Activated naive CD8-positive, alpha-beta T cell (primary cell): Measurements from ENCODE around the gene TRERF1.

Experiments used
- H3K27ac Mint-ChIP-seq: one replicate; pipeline ENCODE4 v1.8.0; 2021; ENCODE audit warnings: mixed read lengths
- H3K27me3 Mint-ChIP-seq: one replicate; pipeline ENCODE4 v1.8.0; 2021; ENCODE audit warnings: mixed read lengths
- H3K36me3 Mint-ChIP-seq: one replicate; pipeline ENCODE4 v1.8.0; 2021; ENCODE audit warnings: mixed read lengths
- H3K4me1 Mint-ChIP-seq: one replicate; pipeline ENCODE4 v1.8.0; 2021; ENCODE audit warnings: low read depth, mixed read lengths
- H3K4me3 Mint-ChIP-seq: one replicate; pipeline ENCODE4 v1.8.0; 2021; ENCODE audit warnings: mild to moderate bottlenecking, mixed read lengths
- H3K9me3 Mint-ChIP-seq: one replicate; pipeline ENCODE4 v1.8.0; 2021; ENCODE audit warnings: low read depth, mixed read lengths

The TRERF1 gene

GRCh38 chr6:42381850-42382249, 69.9 kb downstream of the TRERF1 start:
- Mint-ChIP-seq H3K4me3 (no peak overlapping the region), H3K27ac (no peak overlapping the region), H3K36me3 (no peaks in the 10 kb centered on the region), H3K27me3 (no peaks in the 10 kb centered on the region), H3K4me1 (peaks cover 79% of the 10 kb centered on the region), H3K9me3 (no peaks in the 10 kb centered on the region)

DNA sequence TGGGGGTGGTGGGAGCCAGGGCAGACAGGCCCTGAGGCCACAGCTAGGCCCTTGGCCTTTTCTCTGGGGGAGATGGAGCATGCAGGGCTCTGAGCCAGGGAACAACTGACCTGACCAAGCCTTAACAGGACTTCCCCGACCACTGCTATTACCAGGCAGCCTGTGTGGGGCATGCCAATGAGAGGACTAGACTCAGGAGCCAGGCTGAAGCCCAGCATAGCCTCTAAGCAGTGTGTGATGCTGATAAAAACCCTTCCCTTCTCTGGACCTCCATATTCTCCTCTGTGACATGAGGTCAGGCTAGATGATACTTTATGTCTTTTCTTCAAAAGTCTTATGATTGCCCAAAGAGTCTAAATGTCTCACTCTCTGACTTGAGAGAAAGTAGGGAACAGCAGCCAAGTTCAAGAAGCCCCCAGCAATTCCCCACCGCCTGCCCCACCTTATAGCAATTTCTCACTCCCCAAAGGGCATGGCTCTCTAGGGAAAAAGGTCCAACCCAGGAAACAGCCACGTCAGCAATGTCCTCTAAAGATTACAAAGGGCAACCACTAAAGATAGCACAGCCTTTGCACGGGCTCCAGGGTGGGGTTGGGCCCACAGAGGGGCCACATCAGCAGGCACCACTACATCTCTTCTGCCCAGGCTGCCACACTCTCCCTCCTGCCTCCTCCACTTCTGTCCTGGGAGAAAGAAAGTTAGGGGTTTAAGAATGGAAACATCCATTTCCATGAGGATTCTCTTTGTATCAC, 71.3 kb downstream of the TRERF1 start:
- Mint-ChIP-seq H3K36me3 (peaks cover 2% of the 10 kb centered on the region), H3K27me3 (no peaks in the 10 kb centered on the region), H3K4me3 (no peak overlapping the region), H3K9me3 (no peaks in the 10 kb centered on the region), H3K4me1 (peaks cover 72% of the 10 kb centered on the region), H3K27ac (peak overlapping the region; percentile 55)

DNA sequence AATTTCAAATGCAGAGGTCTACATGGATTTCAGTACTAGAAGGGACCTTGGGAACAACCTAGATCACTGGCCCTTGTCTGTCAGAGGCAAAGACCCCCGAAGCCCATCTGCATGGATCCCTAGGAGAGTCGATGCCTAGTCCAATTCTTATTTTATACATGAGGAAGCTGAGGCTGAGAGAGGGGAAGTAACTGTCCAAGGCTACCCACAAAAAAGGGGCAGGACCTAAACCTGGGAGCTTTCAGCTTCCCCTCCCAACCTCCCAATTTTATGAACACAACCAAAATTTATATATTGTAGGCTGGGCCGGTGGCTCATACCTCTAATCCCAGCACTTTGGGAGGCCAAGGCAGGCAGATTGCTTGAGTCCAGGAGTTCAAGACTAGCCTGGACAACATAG, 73.2 kb downstream of the TRERF1 start:
- Mint-ChIP-seq H3K27ac (peak overlapping the region; percentile 91), H3K4me3 (peak overlapping the region; percentile 49), H3K4me1 (peaks cover 72% of the 10 kb centered on the region), H3K36me3 (peaks cover 3% of the 10 kb centered on the region), H3K27me3 (no peaks in the 10 kb centered on the region), H3K9me3 (no peaks in the 10 kb centered on the region)

DNA sequence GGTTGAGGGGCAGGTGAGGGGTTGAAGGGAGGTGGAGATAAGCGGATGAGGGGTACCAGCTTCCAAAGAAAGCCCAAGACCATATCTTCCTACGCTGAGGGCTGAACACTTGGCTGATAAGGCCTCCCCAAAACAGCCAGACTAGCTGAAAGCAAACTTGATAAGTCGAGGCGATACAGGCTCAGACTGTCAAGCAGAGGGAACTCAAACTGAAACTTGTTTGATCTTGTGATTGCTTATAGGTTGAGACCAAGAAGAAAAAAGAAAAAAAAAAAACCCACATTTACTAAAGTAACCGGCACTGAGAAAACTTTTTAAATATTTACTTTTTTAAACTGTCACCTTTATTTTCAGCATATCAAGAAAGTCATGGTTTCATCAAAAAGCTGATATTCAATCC, 73.6 kb downstream of the TRERF1 start:
- H3K4me3 Mint-ChIP-seq, result peak overlapping the region; percentile 49
- H3K27me3 Mint-ChIP-seq, result no peaks in the 10 kb centered on the region
- H3K4me1 Mint-ChIP-seq, result peaks cover 68% of the 10 kb centered on the region
- peaks cover 3% of the 10 kb centered on the region for H3K36me3 Mint-ChIP-seq
- H3K27ac Mint-ChIP-seq, result peak overlapping the region; percentile 91
- H3K9me3 Mint-ChIP-seq, result no peaks in the 10 kb centered on the region

- H3K9me3 Mint-ChIP-seq, result no peaks in the 10 kb centered on the region
- peak overlapping the region; percentile 87 for H3K27ac Mint-ChIP-seq
- no peaks in the 10 kb centered on the region for H3K27me3 Mint-ChIP-seq
- H3K4me3 Mint-ChIP-seq, result no peak overlapping the region
- peaks cover 3% of the 10 kb centered on the region for H3K36me3 Mint-ChIP-seq
- H3K4me1 Mint-ChIP-seq, result peaks cover 64% of the 10 kb centered on the region
Observed at GRCh38 chr6:42375007-42375635, 76.6 kb downstream of the TRERF1 start.

DNA sequence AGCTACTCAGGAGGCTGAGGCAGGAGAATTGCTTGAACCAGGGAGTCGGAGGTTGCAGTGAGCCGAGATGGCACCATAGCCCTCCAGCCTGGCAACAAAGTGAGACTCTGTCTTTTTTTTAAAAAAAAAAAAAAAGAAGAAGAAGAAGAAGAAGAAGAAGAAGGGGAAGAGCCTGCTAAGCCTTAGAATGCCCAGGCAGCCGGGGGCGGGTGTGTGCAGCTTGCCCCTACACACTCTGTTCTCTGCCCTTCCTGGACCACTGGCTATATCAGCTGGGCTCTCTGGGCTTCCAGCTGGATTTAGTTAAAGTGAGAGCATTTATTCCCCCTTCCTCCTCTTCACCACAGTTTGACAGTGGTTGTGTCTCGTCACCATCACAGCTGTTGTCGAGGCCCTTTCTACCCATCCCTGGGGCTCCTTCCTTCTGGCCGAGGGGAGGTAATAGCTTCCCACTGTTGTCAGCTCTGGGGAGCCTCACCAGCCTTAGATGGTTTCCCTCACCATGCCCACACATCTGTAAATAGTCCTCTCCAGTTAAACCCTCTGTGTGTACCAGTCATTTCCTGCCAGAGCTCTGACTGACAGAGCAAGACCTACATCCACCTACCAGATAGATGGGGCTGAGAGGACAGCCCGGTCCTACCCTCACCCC, 77.6 kb downstream of the TRERF1 start:
- no peaks in the 10 kb centered on the region for H3K27me3 Mint-ChIP-seq
- peak overlapping the region; percentile 83 for H3K27ac Mint-ChIP-seq
- H3K4me3 Mint-ChIP-seq, result peak overlapping the region; percentile 40
- peaks cover 66% of the 10 kb centered on the region for H3K4me1 Mint-ChIP-seq
- peaks cover 3% of the 10 kb centered on the region for H3K36me3 Mint-ChIP-seq
- H3K9me3 Mint-ChIP-seq, result no peaks in the 10 kb centered on the region

- H3K27ac Mint-ChIP-seq, result peak overlapping the region; percentile 75
- H3K4me1 Mint-ChIP-seq, result peaks cover 68% of the 10 kb centered on the region
- H3K4me3 Mint-ChIP-seq, result no peak overlapping the region
- no peaks in the 10 kb centered on the region for H3K27me3 Mint-ChIP-seq
- H3K9me3 Mint-ChIP-seq, result no peaks in the 10 kb centered on the region
- peaks cover 3% of the 10 kb centered on the region for H3K36me3 Mint-ChIP-seq
Observed at GRCh38 chr6:42372699-42373098, 79.0 kb downstream of the TRERF1 start.

DNA sequence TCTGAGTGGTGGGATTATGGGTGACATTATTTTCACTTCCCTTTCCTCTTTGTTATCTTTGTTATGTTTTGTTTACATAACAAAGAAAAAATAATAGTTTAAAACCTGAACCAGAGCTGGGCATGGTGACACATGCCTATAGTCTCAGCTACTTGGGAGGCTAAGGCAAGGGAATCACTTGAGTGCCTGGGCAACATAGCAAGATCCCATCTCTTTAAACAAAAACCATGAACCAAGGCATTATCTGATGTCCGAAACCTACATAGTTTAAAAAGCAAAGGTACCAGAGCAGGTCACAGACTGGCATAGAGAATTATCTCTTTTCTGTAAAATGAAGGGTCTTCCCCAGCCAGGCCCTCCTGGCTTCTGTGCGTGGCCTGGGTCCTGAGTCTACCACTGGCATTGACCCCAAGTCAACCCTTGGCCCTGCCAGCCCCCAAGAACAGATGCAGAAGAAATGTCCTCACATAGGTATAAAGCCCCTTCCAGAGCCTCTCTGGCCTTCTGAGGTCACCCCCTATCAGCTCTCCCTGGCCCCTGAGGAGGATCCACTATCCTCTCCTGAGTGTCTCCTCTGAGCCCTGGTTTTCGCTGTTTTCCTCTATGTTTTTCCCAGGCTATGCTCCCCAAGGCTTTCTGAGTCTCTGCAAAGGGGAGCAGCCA, 81.3 kb downstream of the TRERF1 start:
- no peak overlapping the region for H3K27ac Mint-ChIP-seq

GRCh38 chr6:42369568-42369967, 82.2 kb downstream of the TRERF1 start:
- peak overlapping the region; percentile 62 for H3K4me3 Mint-ChIP-seq
- peaks cover 76% of the 10 kb centered on the region for H3K4me1 Mint-ChIP-seq

More for the DNA sequence above, 81.3 kb downstream of the TRERF1 start:
- H3K4me3 Mint-ChIP-seq, result no peak overlapping the region
- no peaks in the 10 kb centered on the region for H3K27me3 Mint-ChIP-seq
- H3K4me1 Mint-ChIP-seq, result peaks cover 76% of the 10 kb centered on the region
- peaks cover 3% of the 10 kb centered on the region for H3K36me3 Mint-ChIP-seq
- H3K9me3 Mint-ChIP-seq, result no peaks in the 10 kb centered on the region

GRCh38 chr6:42368181-42368580, 83.5 kb downstream of the TRERF1 start:
- no peaks in the 10 kb centered on the region for H3K27me3 Mint-ChIP-seq
- H3K4me1 Mint-ChIP-seq, result peaks cover 75% of the 10 kb centered on the region
- peak overlapping the region; percentile 84 for H3K4me3 Mint-ChIP-seq

More at GRCh38 chr6:42369568-42369967, 82.2 kb downstream of the TRERF1 start:
- no peaks in the 10 kb centered on the region for H3K9me3 Mint-ChIP-seq
- peaks cover 2% of the 10 kb centered on the region for H3K36me3 Mint-ChIP-seq
- H3K27ac Mint-ChIP-seq, result peak overlapping the region; percentile 71
- no peaks in the 10 kb centered on the region for H3K27me3 Mint-ChIP-seq

DNA sequence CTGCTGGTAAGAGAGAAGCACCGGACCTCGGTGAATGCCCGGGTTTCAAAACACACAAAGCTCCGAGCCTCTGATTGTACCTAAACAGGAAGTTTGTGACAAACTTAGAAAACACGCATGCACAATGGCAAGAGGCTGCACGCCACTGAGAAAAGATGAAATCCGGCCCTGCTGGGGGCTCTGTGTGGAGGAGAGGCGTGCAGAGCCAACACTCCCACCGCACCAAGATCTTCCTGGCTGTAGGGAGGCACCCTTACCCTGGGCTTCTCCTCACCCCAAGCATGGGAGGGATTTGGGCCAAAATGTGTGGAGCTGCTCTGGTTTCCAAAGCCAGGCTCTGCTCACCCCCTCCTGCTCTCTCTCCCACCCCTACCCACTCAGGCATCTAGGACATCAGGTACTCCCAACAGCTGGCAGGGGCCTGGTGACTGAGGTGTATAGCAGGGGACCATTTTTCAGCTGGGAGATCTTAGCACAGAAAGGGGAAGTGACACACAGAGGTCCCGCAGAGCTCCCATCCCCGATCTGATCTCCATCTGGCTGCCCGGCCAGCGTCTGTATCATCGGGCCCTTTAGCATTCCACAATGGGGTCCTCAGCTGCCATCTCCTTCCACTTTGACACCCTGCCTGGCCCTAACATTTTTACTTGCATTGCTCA, 84.2 kb downstream of the TRERF1 start:
- Mint-ChIP-seq H3K36me3 (peaks cover 7% of the 10 kb centered on the region), H3K4me3 (peak overlapping the region; percentile 84), H3K9me3 (no peaks in the 10 kb centered on the region), H3K27me3 (no peaks in the 10 kb centered on the region), H3K27ac (peak overlapping the region; percentile 93), H3K4me1 (peaks cover 70% of the 10 kb centered on the region)

More at GRCh38 chr6:42368181-42368580, 83.5 kb downstream of the TRERF1 start:
- Mint-ChIP-seq H3K36me3 (peaks cover 4% of the 10 kb centered on the region), H3K27ac (peak overlapping the region; percentile 93), H3K9me3 (no peaks in the 10 kb centered on the region)

GRCh38 chr6:42366999-42367352, 84.8 kb downstream of the TRERF1 start:
- Mint-ChIP-seq H3K36me3 (peaks cover 9% of the 10 kb centered on the region), H3K27me3 (no peaks in the 10 kb centered on the region), H3K27ac (peak overlapping the region; percentile 90), H3K9me3 (no peaks in the 10 kb centered on the region), H3K4me1 (peaks cover 67% of the 10 kb centered on the region), H3K4me3 (peak overlapping the region; percentile 84)

- no peaks in the 10 kb centered on the region for H3K9me3 Mint-ChIP-seq
- H3K4me3 Mint-ChIP-seq, result peak overlapping the region; percentile 68
- no peaks in the 10 kb centered on the region for H3K27me3 Mint-ChIP-seq
- H3K36me3 Mint-ChIP-seq, result peaks cover 16% of the 10 kb centered on the region
- H3K4me1 Mint-ChIP-seq, result peaks cover 68% of the 10 kb centered on the region
- peak overlapping the region; percentile 90 for H3K27ac Mint-ChIP-seq
Observed at GRCh38 chr6:42366011-42366705, 85.6 kb downstream of the TRERF1 start.

DNA sequence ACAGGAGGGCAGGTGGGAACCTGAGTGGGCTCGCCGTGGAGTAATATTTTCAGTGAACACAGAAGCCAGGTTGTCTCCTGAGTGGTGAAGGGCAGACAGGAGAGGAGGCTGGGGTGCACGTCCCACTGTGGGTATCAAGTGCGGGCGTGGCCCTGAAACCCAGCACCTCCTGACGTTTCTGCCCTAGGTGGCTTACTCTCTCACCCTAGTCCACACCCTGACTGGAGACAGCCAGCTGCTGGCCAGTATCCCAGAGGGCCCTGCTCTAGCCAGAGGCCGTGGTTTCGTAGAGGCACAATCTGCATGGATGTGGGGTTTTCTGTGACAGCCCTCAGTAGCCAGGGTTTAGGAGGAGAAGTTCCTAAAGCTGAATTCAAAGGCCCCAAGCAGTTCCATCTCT, 86.7 kb downstream of the TRERF1 start:
- Mint-ChIP-seq H3K27ac (peak overlapping the region; percentile 34), H3K9me3 (no peaks in the 10 kb centered on the region), H3K36me3 (peaks cover 21% of the 10 kb centered on the region), H3K27me3 (no peaks in the 10 kb centered on the region), H3K4me3 (no peak overlapping the region), H3K4me1 (peaks cover 61% of the 10 kb centered on the region)
